HG03469 (cell line): ENCODE measurements around the gene RRP1B.

Source experiments
- ATAC-seq: cut with Tn5 transposase; IDR thresholded peaks from one replicate; pipeline ENCODE4 v1.9.1; 2021; ENCODE audit warnings: mild to moderate bottlenecking, moderate library complexity, moderate number of reproducible peaks; ENCODE audit not compliant: unreplicated experiment

Gene RRP1B

GRCh38 chr21:43739621-43740435, 80.5 kb downstream of the RRP1B start:
- ATAC-seq, result no peak

GRCh38 chr21:43740497-43741156, 81.3 kb downstream of the RRP1B start:
- no peak for ATAC-seq

- no peak for ATAC-seq
These were observed 82.2 kb downstream of the RRP1B start for GRCh38 chr21:43741423-43742096.

GRCh38 chr21:43743947-43744346, 84.6 kb downstream of the RRP1B start:
- ATAC-seq, result no peak

- no peak for ATAC-seq
These were observed 85.4 kb downstream of the RRP1B start for GRCh38 chr21:43744725-43745124.
